ENCODE results near the gene TRIO. TPM values are rescaled to one million over a fixed set of nuclear protein-coding genes. Genes with fewer than 3 reads are reported as not detected.
A peak's percentile ranks its signal among the peaks of the same experiment; 100 is the strongest.

Gene TRIO
- total RNA-seq, 1 donor from 2014 or later, result 163 TPM

GRCh38 chr5:14187660-14188059 is 44.5 kb downstream of the TRIO start:
- H3K4me3 Mint-ChIP-seq (ENCODE audit: low read depth), result no peak overlapping the region

GRCh38 chr5:14188778-14189177 is 45.6 kb downstream of the TRIO start:
- Mint-ChIP-seq H3K27me3 (no peaks in the 10 kb centered on the region), H3K36me3 (ENCODE audit: insufficient read depth) (no peaks in the 10 kb centered on the region), H3K9me3 (ENCODE audit: low read depth) (no peaks in the 10 kb centered on the region), H3K4me3 (ENCODE audit: low read depth) (no peak overlapping the region), H3K4me1 (ENCODE audit: low read depth) (peaks cover 32% of the 10 kb centered on the region), H3K27ac (no peak overlapping the region)
- TF ChIP-seq CTCF (IDR thresholded peaks at IDR 0.05; ENCODE audit: unreplicated experiment), result no peak
- DNase-seq (ENCODE audit: low spot score, unreplicated experiment), result no peak

More at GRCh38 chr5:14187660-14188059, 44.5 kb downstream of the TRIO start:
- Mint-ChIP-seq H3K36me3 (ENCODE audit: insufficient read depth) (no peaks in the 10 kb centered on the region), H3K9me3 (ENCODE audit: low read depth) (no peaks in the 10 kb centered on the region), H3K27me3 (no peaks in the 10 kb centered on the region), H3K27ac (peak overlapping the region; percentile 29), H3K4me1 (ENCODE audit: low read depth) (peaks cover 39% of the 10 kb centered on the region)
- TF ChIP-seq CTCF (IDR thresholded peaks at IDR 0.05; ENCODE audit: unreplicated experiment), result no peak
- DNase-seq (ENCODE audit: low spot score, unreplicated experiment), result no peak

DNA sequence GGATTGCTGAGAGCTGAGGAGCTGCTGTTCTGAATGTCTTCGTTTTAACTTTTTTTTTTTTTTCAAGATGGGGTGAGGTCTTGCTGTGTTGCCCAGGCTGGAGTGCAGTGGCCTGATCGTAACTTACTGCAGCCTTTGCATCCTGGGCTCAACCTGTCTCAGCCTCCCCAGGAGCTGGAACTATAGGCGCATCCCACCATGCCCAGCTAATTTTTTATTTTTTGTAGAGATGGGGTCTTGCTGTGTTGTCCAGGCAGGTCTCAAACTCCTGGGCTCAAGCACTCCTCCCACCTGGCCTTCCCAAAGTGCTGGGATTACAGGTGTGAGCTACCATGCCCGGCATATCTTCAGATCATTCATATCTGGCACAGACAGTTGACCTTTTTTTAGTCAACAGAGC is 46.5 kb downstream of the TRIO start:
- Mint-ChIP-seq H3K27ac (peak overlapping the region; percentile 72), H3K4me3 (ENCODE audit: low read depth) (no peak overlapping the region), H3K36me3 (ENCODE audit: insufficient read depth) (no peaks in the 10 kb centered on the region), H3K9me3 (ENCODE audit: low read depth) (no peaks in the 10 kb centered on the region), H3K27me3 (no peaks in the 10 kb centered on the region), H3K4me1 (ENCODE audit: low read depth) (peaks cover 28% of the 10 kb centered on the region)
- no peak for DNase-seq (ENCODE audit: low spot score, unreplicated experiment)
- no peak for TF ChIP-seq CTCF (IDR thresholded peaks at IDR 0.05; ENCODE audit: unreplicated experiment)

DNA sequence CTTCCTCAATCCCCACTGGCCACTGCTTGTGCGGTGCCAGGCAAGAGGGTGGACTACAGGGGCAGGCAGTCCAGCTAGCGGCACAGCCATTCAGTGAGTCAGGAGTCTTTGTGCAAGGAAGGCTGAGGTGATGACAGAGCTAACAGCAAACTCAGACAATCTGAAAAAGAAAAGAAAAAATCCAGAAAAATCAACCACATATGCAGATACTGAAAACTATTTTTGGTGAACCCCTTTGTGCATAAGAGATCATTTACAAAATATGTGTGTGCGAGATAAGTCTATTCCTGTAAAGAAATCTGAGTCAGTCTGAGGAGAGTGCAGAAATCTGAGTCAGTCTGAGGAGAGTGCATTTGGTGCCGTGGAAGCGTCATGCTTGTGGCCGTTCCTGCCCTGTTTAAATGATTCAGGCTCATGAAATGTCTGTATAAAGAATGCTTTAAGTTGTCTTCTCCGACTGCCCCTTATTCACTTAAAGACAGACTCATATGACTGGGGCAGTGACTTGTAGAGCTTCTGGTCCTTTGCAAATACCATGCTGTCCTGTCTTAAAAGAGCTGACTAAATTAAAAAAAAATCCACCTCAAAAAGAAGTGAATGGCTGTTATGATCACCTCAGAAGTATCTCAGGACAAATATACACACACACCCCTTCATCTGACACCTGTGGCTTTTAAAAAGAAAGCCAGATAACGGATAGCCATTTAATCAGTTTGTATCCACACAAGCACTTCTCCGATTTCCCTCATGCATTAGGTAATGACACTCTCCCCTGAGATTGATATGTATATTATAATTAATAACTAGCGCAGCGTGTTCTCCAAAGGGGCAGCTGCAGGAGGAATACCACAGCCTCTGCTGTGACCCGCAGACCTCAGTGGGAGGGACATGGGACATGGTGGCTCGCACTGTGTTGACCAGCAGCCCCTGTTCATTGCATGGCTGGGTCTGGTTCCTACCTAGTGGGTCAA is 47.3 kb downstream of the TRIO start:
- Mint-ChIP-seq H3K36me3 (ENCODE audit: insufficient read depth) (no peaks in the 10 kb centered on the region), H3K27me3 (no peaks in the 10 kb centered on the region), H3K4me1 (ENCODE audit: low read depth) (peaks cover 28% of the 10 kb centered on the region), H3K27ac (peak overlapping the region; percentile 6), H3K4me3 (ENCODE audit: low read depth) (no peak overlapping the region), H3K9me3 (ENCODE audit: low read depth) (no peaks in the 10 kb centered on the region)
- no peak for TF ChIP-seq CTCF (IDR thresholded peaks at IDR 0.05; ENCODE audit: unreplicated experiment)
- DNase-seq (ENCODE audit: low spot score, unreplicated experiment), result no peak

DNA sequence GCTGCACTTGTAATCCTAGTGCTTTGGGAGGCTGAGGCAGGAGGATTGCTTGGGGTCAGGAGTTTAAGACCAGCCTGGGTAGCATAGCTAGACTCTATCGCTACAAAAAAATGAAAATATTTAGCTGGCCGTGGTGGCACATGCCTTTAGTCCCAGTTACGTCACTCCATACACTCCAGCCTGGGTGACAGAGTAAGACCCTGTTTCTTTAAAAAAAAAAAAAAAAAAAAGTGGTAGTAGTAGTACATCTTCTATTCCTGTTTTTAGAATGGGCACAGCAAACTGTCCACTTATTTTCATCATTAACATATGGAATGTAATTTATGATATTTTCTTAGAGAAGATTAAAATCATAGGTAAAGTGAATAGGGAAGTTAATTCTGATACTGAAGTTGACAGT is 48.2 kb downstream of the TRIO start:
- Mint-ChIP-seq H3K27me3 (no peaks in the 10 kb centered on the region), H3K9me3 (ENCODE audit: low read depth) (no peaks in the 10 kb centered on the region), H3K4me3 (ENCODE audit: low read depth) (no peak overlapping the region), H3K4me1 (ENCODE audit: low read depth) (peaks cover 31% of the 10 kb centered on the region), H3K27ac (no peak overlapping the region), H3K36me3 (ENCODE audit: insufficient read depth) (no peaks in the 10 kb centered on the region)
- no peak for TF ChIP-seq CTCF (IDR thresholded peaks at IDR 0.05; ENCODE audit: unreplicated experiment)
- DNase-seq (ENCODE audit: low spot score, unreplicated experiment), result no peak

All from progenitor cell of endocrine pancreas (in vitro differentiated cells).